HG03045 (cell line): ENCODE results near the gene TLE5.
"Not testable (repeated sequence)": the region's sequence is repeated elsewhere in the genome, so short reads cannot be mapped to it uniquely, and the experiment has no call there.

Experiments used
- ATAC-seq: cut with Tn5 transposase; IDR thresholded peaks from one replicate; pipeline ENCODE4 v1.9.1; 2021; ENCODE audit warnings: mild to moderate bottlenecking, moderate library complexity; ENCODE audit not compliant: unreplicated experiment

TLE5 gene

GRCh38 chr19:3064011-3064330, 1.7 kb upstream of the TLE5 start:
- no peak for ATAC-seq

GRCh38 chr19:3061182-3062161, 823 bp downstream of the TLE5 start:
- ATAC-seq, result peak; percentile 30

GRCh38 chr19:3060857-3061181, 1.5 kb downstream of the TLE5 start:
- ATAC-seq, result no peak

- ATAC-seq, result no peak
These were observed 2.6 kb downstream of the TLE5 start for GRCh38 chr19:3059653-3060052.

- no peak for ATAC-seq
These were observed 3.4 kb downstream of the TLE5 start for GRCh38 chr19:3058821-3059314.

- no peak for ATAC-seq
These were observed 4.1 kb downstream of the TLE5 start for GRCh38 chr19:3058009-3058820.

GRCh38 chr19:3057275-3057714, 5.0 kb downstream of the TLE5 start:
- no peak for ATAC-seq

- no peak for ATAC-seq
These were observed 5.7 kb downstream of the TLE5 start for GRCh38 chr19:3056417-3057088.

- ATAC-seq, result no peak
These were observed 6.4 kb downstream of the TLE5 start for GRCh38 chr19:3055741-3056416.

- ATAC-seq, result no peak
These were observed 7.1 kb downstream of the TLE5 start for GRCh38 chr19:3054972-3055740.

- ATAC-seq, result no peak
These were observed 7.9 kb downstream of the TLE5 start for GRCh38 chr19:3054265-3054971.

GRCh38 chr19:3053780-3054179, 8.5 kb downstream of the TLE5 start:
- no peak for ATAC-seq

GRCh38 chr19:3053218-3053621, 9.1 kb downstream of the TLE5 start:
- ATAC-seq, result no peak

- ATAC-seq, result not testable (repeated sequence)
These were observed 12.3 kb downstream of the TLE5 start for GRCh38 chr19:3050016-3050415.

- ATAC-seq, result no peak
These were observed 13.2 kb downstream of the TLE5 start for GRCh38 chr19:3049089-3049488.

GRCh38 chr19:3048190-3048533, 14.1 kb downstream of the TLE5 start:
- ATAC-seq, result no peak

GRCh38 chr19:3047496-3048189, 14.7 kb downstream of the TLE5 start:
- ATAC-seq, result no peak

GRCh38 chr19:3046698-3047495, 15.4 kb downstream of the TLE5 start:
- no peak for ATAC-seq
